ENCODE results near the gene TSHZ2. TPM values are rescaled to one million over a fixed set of nuclear protein-coding genes. Genes with fewer than 3 reads are reported as not detected.

The TSHZ2 gene
- total and polyA plus RNA-seq, 2 experiments from 2014 or later = 1.1 to 5.2 TPM

DNA sequence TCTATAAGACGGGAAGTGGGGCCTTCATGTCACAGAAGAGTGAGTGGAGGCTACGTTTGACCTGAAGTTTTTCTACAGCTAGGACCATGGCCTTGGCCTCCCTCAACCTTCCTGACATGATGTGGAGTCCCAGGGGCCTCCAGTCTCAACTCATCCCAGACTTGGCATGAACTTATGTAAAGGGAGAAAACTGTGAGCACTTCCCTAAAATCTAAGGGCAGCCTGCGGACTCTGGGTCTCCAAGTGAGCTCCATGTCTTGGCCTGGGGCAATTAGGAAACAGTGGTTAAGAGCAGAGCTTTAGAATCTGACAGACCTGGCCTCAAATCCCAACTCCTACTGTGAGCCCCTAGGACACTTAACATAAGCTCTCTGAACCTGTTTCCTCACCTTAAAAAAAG is 439.0 kb downstream of the TSHZ2 start:
- Histone ChIP-seq H3K36me3 (replicated peaks; ENCODE audit: insufficient read depth, low read depth) (no peaks in the 10 kb centered on the region), H4K20me1 (ENCODE audit: insufficient read depth, poor library complexity, severe bottlenecking) (no peaks in the 10 kb centered on the region), H3K9me3 (ENCODE audit: low read depth) (no peaks in the 10 kb centered on the region), H3K4me2 (no peak overlapping the region), H3K4me3 (no peak overlapping the region), H3K27ac (no peak overlapping the region), H3K9me2 (replicated peaks; ENCODE audit: insufficient read depth) (no peaks in the 10 kb centered on the region), H3K27me3 (no peaks in the 10 kb centered on the region), H3K79me2 (no peaks in the 10 kb centered on the region), H3K4me1 (ENCODE audit: insufficient read depth) (no peaks in the 10 kb centered on the region), H2AFZ (no peak overlapping the region)
- WGBS (ENCODE audit: low lambda C conversion rate, missing lambda C conversion rate) = 100% methylated on average over 3 of the region's 3 CpGs
- TF ChIP-seq EZH2phosphoT487 (IDR thresholded peaks at IDR 0.05; ENCODE audit: low read depth, severe bottlenecking, unreplicated experiment) (no peak), EZH2 (IDR thresholded peaks at IDR 0.05; ENCODE audit: borderline replicate concordance) (no peak)
- TF ChIP-seq, protein P1, sequence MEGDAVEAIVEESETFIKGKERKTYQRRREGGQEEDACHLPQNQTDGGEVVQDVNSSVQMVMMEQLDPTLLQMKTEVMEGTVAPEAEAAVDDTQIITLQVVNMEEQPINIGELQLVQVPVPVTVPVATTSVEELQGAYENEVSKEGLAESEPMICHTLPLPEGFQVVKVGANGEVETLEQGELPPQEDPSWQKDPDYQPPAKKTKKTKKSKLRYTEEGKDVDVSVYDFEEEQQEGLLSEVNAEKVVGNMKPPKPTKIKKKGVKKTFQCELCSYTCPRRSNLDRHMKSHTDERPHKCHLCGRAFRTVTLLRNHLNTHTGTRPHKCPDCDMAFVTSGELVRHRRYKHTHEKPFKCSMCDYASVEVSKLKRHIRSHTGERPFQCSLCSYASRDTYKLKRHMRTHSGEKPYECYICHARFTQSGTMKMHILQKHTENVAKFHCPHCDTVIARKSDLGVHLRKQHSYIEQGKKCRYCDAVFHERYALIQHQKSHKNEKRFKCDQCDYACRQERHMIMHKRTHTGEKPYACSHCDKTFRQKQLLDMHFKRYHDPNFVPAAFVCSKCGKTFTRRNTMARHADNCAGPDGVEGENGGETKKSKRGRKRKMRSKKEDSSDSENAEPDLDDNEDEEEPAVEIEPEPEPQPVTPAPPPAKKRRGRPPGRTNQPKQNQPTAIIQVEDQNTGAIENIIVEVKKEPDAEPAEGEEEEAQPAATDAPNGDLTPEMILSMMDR (IDR thresholded peaks at IDR 0.05; ENCODE audit: poor library complexity) = no peak
- DNase-seq (ENCODE audit: low spot score) = no peak

DNA sequence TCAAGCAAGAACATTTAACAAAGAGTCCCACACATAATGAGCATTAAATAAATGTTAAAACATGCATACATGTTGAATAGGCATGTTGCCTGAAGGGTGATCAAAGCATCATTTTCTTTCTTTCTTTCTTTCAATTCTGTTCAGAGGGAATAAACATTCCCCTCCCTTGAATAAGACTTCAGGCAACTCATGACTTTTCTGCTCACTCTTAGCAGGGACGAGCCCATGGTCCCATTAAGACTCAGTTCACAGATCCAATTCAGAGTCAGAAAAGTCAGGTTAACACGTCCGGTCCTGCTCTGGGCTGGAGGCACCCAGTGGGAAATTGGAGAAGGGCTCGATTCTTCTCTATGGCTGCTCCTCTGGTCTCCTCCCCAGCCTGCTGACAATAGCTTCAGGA is 439.7 kb downstream of the TSHZ2 start:
- Histone ChIP-seq H4K20me1 (ENCODE audit: insufficient read depth, poor library complexity, severe bottlenecking) (no peaks in the 10 kb centered on the region), H3K27me3 (no peaks in the 10 kb centered on the region), H3K9me3 (ENCODE audit: low read depth) (no peaks in the 10 kb centered on the region), H3K4me3 (no peak overlapping the region), H3K4me2 (no peak overlapping the region), H3K79me2 (no peaks in the 10 kb centered on the region), H3K9me2 (replicated peaks; ENCODE audit: insufficient read depth) (no peaks in the 10 kb centered on the region), H3K27ac (no peak overlapping the region), H3K36me3 (replicated peaks; ENCODE audit: insufficient read depth, low read depth) (no peaks in the 10 kb centered on the region), H2AFZ (no peak overlapping the region), H3K4me1 (ENCODE audit: insufficient read depth) (no peaks in the 10 kb centered on the region)
- WGBS (ENCODE audit: low lambda C conversion rate, missing lambda C conversion rate) = 82% methylated on average over 4 of the region's 4 CpGs
- no peak for DNase-seq (ENCODE audit: low spot score)
- TF ChIP-seq EZH2 (IDR thresholded peaks at IDR 0.05; ENCODE audit: borderline replicate concordance) (no peak), EZH2phosphoT487 (IDR thresholded peaks at IDR 0.05; ENCODE audit: low read depth, severe bottlenecking, unreplicated experiment) (no peak)
- TF ChIP-seq, protein P1 (IDR thresholded peaks at IDR 0.05; ENCODE audit: poor library complexity) = no peak

DNA sequence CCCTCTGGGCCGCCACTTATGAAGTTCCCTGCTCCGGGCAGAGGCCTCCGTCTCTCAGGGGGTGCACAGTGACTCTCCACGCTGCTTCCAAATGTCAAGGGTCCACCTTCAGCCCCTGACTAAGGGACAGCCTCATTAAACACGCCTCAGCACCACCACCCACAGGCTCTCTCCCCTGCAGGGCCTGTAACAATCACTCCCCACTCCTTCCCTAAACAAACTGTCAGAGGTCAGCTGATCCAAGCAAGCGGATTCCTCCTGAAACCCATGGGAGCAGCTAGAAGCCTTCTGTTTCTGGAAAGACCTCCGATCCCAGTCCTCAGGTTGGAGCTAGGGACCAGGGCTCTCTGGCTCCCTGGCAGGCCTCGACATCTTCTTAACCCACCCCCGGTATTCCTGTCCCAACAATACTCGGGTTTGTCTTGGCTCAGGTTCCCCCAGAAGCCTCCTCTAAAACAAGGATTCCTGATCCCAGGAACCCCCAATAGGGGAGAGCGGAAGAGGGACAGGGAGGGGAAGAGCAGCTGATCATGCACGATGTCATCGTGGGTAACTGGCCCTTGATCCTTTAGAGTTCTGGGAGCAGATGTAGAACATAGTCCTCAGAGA is 440.5 kb downstream of the TSHZ2 start:
- no peak for TF ChIP-seq EZH2phosphoT487 (IDR thresholded peaks at IDR 0.05; ENCODE audit: low read depth, severe bottlenecking, unreplicated experiment)
- TF ChIP-seq EZH2 (IDR thresholded peaks at IDR 0.05; ENCODE audit: borderline replicate concordance) = no peak
- TF ChIP-seq, protein P1 (IDR thresholded peaks at IDR 0.05; ENCODE audit: poor library complexity) = no peak
- H3K36me3 ChIP-seq (replicated peaks; ENCODE audit: insufficient read depth, low read depth) = no peaks in the 10 kb centered on the region
- H3K9me3 ChIP-seq (ENCODE audit: low read depth) = no peaks in the 10 kb centered on the region
- no peak overlapping the region for H3K4me3 ChIP-seq
- no peaks in the 10 kb centered on the region for H3K4me1 ChIP-seq (ENCODE audit: insufficient read depth)
- no peak overlapping the region for H3K27ac ChIP-seq
- H3K9me2 ChIP-seq (replicated peaks; ENCODE audit: insufficient read depth) = no peaks in the 10 kb centered on the region
- no peak for DNase-seq (ENCODE audit: low spot score)
- no peaks in the 10 kb centered on the region for H4K20me1 ChIP-seq (ENCODE audit: insufficient read depth, poor library complexity, severe bottlenecking)
- H3K4me2 ChIP-seq = peak overlapping the region; percentile 22
- peak overlapping the region; percentile 31 for H2AFZ ChIP-seq
- no peaks in the 10 kb centered on the region for H3K27me3 ChIP-seq
- WGBS (ENCODE audit: low lambda C conversion rate, missing lambda C conversion rate) = 60% methylated on average over 13 of the region's 13 CpGs
- H3K79me2 ChIP-seq = no peaks in the 10 kb centered on the region
